ENCODE results near the gene ARHGAP22.

ARHGAP22 gene

GRCh38 chr10:48508791-48509772, 95.8 kb downstream of the ARHGAP22 start:
- DNase-seq = no peak

DNA sequence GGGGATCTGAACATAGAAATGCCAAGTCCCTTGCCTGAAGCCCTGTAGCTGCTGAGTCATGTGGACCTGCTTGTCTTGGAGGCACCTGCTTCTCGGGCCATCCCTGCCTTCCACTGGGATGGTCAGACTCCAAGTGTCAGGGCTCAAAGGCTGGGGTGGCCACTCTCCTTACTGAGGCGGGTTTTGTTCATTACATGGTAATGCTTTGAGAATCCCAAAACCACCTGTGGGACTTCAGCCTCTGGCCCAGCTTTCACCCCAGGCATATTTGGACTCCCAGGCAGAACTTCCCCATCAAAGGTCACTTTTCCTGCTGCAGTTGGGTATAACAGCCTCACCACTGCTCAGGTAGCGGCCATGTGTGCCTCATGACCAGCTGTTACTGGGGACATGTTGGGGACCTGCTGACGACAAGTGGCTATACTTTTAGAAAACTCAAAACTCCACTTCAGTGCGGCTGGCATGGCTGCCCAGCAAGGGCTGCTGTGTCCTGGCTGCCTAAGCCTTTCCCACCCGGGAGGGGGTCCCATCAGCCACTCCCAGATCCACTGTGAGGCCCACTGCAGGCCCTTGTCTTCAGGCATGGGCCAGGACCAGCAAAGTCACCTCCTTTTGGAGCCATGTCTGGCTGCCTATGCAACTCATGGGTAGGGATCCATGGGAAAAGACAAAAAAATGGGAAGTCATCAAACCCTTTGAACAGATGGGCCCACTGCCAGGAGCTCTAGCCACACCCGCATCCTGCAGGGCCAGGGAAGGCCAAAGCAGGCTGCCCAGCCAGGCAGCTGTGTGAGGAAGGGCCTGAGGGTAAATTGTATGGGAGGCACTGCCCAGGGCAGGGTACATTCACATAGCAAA, 96.7 kb downstream of the ARHGAP22 start:
- no peak for DNase-seq

DNA sequence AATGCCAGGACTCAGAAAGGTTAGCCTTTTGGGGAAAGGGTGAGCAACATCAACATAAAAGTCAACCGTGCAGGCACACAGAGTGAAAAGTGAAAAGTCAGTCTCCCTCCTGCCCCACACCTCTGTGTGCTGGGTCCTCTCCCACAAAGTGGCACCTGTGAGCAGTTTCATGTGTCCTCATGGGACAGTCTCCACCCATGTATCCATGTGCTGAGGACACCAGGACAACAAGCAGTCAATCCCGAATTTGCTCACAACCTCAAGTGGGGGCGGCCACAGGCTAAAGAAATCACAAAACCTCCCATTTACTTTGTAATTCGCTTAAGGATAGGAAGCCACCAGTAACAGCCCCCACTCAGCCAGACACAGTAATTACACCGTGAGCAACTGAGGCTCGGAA, 97.4 kb downstream of the ARHGAP22 start:
- no peak for DNase-seq

DNA sequence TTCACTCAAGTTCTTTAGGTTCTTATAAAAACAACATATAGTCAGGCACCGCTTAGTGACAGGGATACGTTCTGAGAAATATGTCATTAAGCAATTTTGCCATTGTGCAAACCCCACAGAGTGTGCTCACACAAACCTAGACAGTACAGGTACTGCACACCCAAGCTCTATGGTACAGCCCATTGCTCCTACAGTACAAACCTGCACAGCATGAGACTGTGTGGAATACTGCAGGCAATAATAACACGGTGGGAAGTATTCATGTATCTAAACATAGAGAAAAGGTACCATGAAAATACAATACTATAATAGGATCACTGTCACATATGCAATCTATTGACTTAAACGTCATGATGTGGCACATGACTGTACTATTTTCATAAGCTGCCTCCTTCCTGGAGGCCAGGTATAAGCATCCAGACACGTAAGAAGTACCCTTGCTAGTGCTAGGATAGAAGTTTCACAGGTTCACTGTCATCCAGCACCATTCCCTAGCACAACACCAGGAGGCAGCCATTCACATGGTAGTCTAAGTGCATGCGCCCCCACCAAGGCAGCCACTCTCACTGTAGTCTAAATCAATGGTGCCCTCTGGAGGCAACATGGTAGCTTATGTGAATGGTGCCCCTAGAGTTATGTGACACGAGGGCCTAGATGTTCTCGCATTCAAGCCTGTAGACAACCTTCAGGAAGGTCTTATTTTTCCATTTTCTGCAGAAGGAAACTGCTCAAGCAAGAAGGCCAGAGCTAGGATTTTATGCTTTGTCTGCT, 98.5 kb downstream of the ARHGAP22 start:
- no peak for DNase-seq

- no peak for DNase-seq
These were observed 99.3 kb downstream of the ARHGAP22 start for GRCh38 chr10:48505394-48506112.

DNA sequence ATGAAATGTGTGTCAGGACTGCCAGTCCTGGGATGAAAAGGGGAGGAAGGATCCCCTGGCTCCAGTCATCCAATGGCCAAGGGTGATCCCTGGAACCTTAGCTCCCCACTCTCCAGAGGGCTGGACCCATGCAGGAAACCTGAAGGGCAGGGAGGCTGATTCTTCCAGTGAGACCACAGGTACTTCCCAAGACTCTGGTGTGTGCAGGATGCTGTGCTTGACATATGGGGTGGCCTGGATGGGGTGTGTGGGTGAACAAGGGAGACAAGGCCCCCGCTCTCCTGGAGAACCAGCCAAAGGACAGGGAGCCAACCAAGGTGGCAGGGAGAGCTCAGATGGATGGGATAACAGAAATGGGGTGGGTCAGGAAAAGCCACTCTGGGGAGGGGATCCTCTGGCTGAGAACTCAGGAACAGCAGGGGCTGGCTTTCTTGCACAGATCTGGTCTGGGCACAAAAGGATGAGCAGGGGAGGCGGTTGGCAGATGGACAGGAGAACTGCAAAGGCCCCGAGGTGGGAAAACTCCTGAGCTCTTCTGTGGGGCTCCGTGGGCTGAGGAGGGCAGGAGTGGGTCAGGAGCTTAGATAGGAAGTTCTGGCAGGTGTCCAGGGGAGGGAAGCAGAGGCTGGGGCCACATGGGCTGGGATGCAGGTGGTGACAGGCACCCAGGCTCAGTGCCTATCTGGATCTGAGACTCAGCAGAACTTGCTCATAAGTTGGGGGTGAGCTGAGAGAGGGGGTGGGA, 100.6 kb downstream of the ARHGAP22 start:
- DNase-seq = no peak

GRCh38 chr10:48503293-48503911, 101.5 kb downstream of the ARHGAP22 start:
- no peak for DNase-seq

GRCh38 chr10:48502791-48503190, 102.1 kb downstream of the ARHGAP22 start:
- DNase-seq = no peak

- DNase-seq = no peak
These were observed 102.8 kb downstream of the ARHGAP22 start for GRCh38 chr10:48501787-48502771.

GRCh38 chr10:48501226-48501625, 103.6 kb downstream of the ARHGAP22 start:
- no peak for DNase-seq

- no peak for DNase-seq
These were observed 104.1 kb downstream of the ARHGAP22 start for GRCh38 chr10:48500771-48501170.

DNA sequence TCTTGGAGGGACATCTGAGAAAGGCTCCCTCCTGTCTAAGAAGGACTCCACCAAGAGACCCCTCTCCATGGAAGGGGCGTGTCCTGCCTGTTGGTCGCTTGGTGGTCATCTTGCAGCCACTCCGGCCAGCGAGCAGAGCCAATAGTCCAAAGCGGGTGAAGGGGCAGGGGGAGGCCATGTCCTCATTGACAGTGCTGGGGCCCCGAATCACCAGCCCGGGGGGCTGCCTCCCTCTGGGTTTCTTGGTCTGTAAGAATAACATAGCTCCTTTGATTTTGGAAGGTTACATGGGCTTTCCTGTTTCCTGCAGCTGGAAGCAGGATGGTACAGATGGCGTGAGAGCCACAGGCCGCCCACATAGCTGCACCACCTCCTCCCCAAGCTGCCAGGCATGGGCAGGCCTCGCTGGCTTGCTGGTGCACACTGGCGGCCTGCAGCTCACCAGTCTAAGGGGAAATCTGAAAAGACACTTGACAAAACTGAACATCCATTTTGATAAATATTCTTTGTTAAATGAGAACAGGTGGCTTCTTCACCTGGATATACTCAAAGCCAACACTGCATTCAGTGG, 105.8 kb downstream of the ARHGAP22 start:
- DNase-seq = no peak

DNA sequence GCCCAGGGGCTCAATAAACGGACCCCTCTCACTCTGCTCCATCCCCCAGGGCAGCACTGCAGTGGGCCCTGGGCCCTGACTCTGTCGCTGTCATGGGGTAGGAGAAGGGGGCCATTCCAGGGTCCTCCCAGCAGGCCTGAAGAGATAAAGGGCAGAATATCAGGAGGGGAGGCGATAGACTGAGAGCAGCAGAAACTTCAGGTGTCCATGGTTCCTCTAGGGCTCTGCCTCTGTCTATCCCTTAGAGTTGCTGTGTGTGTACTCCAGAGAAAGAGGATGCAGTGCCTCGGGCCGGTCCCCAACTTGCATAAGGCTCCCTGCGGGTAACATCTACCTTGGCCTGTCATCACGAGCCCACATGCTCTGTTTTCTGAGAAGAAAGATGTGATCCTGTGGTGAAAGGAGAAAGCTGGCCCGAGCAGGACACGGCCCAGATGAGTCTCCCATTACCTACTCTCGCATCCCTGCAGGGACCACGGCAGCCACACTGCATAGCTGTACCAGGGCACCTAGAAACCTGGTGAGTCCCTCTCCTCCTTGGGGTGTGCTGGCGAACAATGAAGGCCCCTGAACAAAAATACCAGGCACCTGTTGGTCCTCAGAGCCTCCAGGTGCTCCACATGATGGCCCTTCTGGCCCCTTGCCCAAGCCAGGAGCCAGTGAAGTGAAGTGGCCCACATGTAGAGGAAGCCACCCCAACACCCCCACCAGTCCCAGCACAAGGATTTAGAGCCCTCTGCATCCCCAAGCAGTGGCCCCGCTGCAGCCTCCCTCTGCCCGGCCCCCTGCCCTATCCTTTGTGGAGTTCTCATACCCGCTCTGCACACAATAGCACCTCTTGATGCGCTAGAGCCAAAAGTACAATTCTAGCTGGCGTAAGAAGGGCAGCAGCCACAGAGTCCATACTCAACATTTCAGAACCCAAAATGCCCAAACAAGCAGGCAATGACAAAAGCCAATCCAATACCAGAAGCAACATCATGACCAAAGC, 106.8 kb downstream of the ARHGAP22 start:
- no peak for DNase-seq

DNA sequence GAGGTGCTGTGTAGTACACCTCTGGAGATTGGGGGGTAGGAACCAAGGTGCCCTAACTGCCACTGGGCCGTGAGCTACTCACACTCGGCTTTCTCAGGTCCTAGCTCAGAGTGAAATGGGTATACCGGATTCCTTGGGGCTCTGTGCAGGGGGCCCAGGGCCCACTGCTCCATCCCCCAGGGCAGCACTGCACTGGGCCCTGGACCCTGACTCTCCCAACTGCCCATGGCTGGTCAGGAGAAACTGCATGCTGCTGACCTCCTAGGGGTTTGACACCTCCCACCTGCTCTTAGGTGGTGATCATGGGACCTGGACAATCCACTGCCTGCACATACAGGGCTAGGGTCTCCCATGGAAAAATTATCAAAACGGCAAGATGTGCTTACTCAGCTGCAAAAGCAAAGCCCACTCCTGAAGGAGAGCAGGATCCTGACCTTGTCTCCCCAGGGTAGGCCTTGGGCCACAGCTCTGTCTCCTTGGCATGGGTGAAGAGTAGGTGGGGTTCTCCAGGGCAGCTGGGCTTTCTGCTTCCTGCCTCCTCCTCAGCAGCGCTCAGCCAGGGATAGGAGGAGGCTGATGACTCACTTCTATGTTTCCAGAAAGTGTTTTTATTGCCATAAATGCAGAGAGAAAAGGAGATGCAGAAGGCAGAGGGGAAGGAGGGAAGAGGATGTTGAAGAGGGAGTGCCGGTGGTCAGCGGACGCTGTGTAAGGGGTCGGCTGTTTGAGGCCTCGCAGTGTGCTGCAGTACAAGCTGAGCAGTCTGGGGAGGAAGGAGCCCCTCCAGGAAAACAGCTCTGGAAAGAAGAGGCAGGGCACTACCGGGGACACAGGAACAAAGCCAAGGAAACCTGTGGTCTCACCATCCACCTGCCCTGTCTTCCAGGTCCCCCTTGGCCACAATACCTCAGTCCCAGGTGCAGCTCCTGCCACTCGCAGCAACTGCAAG, 107.8 kb downstream of the ARHGAP22 start:
- no peak for DNase-seq

GRCh38 chr10:48496105-48496830, 108.6 kb downstream of the ARHGAP22 start:
- DNase-seq = no peak
